LNCAP (cell line): ENCODE data around the gene DIAPH3.

ENCODE experiments used
- CTCF ChIP-seq: fragments of 450-650 bp; IDR thresholded peaks from 2 replicates; pipeline ENCODE4 v1.5.1; 2017; ENCODE audit warnings: mild to moderate bottlenecking

DIAPH3 gene

GRCh38 chr13:60150538-60150937, 13.2 kb downstream of the DIAPH3 start:
- no peak for TF ChIP-seq CTCF

GRCh38 chr13:60148918-60149317, 14.8 kb downstream of the DIAPH3 start:
- TF ChIP-seq CTCF: no peak

- no peak for TF ChIP-seq CTCF
These were observed 16.4 kb downstream of the DIAPH3 start for GRCh38 chr13:60147361-60147760.

- no peak for TF ChIP-seq CTCF
These were observed 17.3 kb downstream of the DIAPH3 start for GRCh38 chr13:60146471-60146870.

- TF ChIP-seq CTCF: no peak
These were observed 20.0 kb downstream of the DIAPH3 start for GRCh38 chr13:60143775-60144174.

- TF ChIP-seq CTCF: no peak
These were observed 24.5 kb downstream of the DIAPH3 start for GRCh38 chr13:60139272-60139671.

- no peak for TF ChIP-seq CTCF
These were observed 25.1 kb downstream of the DIAPH3 start for GRCh38 chr13:60138674-60139073.

GRCh38 chr13:60137911-60138560, 25.7 kb downstream of the DIAPH3 start:
- TF ChIP-seq CTCF: no peak
